Gastrocnemius medialis (tissue), 4 donors: ENCODE data around the gene LRIG3. TPM values are rescaled to one million over a fixed set of nuclear protein-coding genes. Genes with fewer than 3 reads are reported as not detected.
"Not testable (repeated sequence)": the region's sequence is repeated elsewhere in the genome, so short reads cannot be mapped to it uniquely, and the experiment has no call there.

ENCODE experiments used
- ATAC-seq, 2 donors: fragments of 150-250 bp; one replicate each; pipeline ENCODE4 v1.9.1; 2016
- DNase-seq, 2 donors: peaks; one replicate each; pipeline ENCODE4 v3.0.0-alpha.2; 2019
- H3K27ac ChIP-seq, 4 donors: fragments of 200-600 bp; sonication (generic); 1 replicate in 1 of 4; 2 replicates in 3 of 4; pipeline ENCODE4 v1.5.1; 2016 to 2018; ENCODE audit warnings: mild to moderate bottlenecking in 2 of 4, moderate library complexity in 1 of 4
- H3K27me3 ChIP-seq, 3 donors: fragments of 200-600 bp; sonication (generic) in 2 of 3; 1 replicate in 1 of 3; 2 replicates in 2 of 3; pipeline versions ENCODE4 v1.5.1 to v1.6.0; 2016 to 2019; ENCODE audit warnings: mild to moderate bottlenecking in 1 of 3, moderate library complexity in 1 of 3
- H3K36me3 ChIP-seq, 2 donors: fragments of 200-600 bp; sonication (generic) in 1 of 2; one replicate each; pipeline ENCODE4 v1.5.1; 2017 to 2018
- H3K4me1 ChIP-seq, 2 donors: fragments of 200-600 bp; sonication (generic) in 1 of 2; one replicate each; pipeline ENCODE4 v1.5.1; 2016 to 2017; ENCODE audit warnings: mild to moderate bottlenecking in 2 of 2
- H3K4me3 ChIP-seq, 4 donors: fragments of 200-600 bp; sonication (generic) in 3 of 4; 1 replicate in 1 of 4; 2 replicates in 3 of 4; pipeline ENCODE4 v1.5.1; 2016 to 2019; ENCODE audit warnings: mild to moderate bottlenecking in 2 of 4
- H3K9me3 ChIP-seq, 3 donors: fragments of 200-600 bp; sonication (generic) in 2 of 3; 1 replicate in 1 of 3; 2 replicates in 2 of 3; pipeline ENCODE4 v1.5.1; 2016 to 2019
- POLR2A ChIP-seq, 2 donors: fragments of 450-650 bp; IDR thresholded peaks; one replicate each; pipeline ENCODE4 v1.6.1; 2017; ENCODE audit warnings: antibody characterized with exemption in 2 of 2, mild to moderate bottlenecking in 2 of 2, moderate library complexity in 2 of 2
- in situ Hi-C, 4 donors: fragments of 200-750 bp; cut with MboI; loops; one replicate each; pipeline versions ENCODE4 v1.15.0 to v1.8.0; 2017; ENCODE audit warnings: low sequenced_read_pairs in 4 of 4
- intact Hi-C: fragments of 100-400 bp; cut with DNase I; formaldehyde crosslinking; loops from one replicate; pipeline ENCODE4 v1.15.1; 2023; ENCODE audit warnings: low total_unique reads
- total RNA-seq, 4 donors: library from RNA; depleted of rRNA; stranded (reverse); fragments of >200 nt; gene quantifications; one replicate each; pipeline versions ENCODE4 v1.1.0 to v1.2.3, GENCODE V29; 2016
- TF ChIP-seq, protein P1 (sequence below), 5 experiments: fragments of 450-650 bp in 3 of 5; fragments of 200-600 bp in 2 of 5; sonication (generic) in 2 of 5; IDR thresholded peaks in 4 of 5; conservative IDR thresholded peaks in 1 of 5; 1 replicate in 4 of 5; 2 replicates in 1 of 5; pipeline ENCODE4 v1.5.1; 2016 to 2019; ENCODE audit warnings: antibody characterized with exemption in 5 of 5, mild to moderate bottlenecking in 3 of 5, moderate library complexity in 3 of 5

Gene LRIG3
- total RNA-seq, 4 donors from 2014 or later: 4.7 to 14.7 (median 7.7) TPM

DNA sequence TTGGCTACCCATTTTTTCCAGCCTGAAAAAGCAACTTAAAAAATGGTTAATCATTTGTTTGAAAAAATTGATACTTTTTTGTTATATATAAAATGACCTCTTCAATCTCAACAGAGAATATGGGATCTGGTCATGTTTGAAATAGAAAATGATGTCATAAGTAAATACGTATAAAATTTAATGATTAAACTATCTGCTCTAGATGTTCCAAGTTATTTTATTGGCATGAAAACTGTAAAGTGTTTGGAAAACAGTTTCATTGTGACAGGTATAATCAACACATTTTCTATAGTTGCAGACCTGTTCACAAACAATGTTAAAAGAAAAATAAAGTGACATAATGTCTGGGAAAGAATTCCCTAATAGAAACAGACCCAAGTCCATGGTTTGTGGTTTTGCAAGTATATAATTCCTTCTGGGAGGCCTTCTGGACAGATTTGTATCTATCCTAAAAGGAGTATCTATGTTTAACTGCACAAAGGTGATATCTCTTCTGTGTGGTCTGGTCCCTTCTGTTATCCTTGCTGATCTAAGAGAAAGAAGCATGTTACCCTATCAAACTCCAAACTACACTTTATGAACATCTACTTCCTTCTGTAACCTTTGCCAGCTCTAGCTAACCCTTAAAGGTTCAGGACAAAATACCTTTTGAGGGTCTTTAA lies 39.5 kb upstream of the LRIG3 start:
- in situ Hi-C loops: no loop called here
- Histone ChIP-seq H3K4me3 (no peak overlapping the region), H3K36me3 (no peaks in the 10 kb centered on the region), H3K4me1 (no peaks in the 10 kb centered on the region), H3K27me3 (no peaks in the 10 kb centered on the region), H3K9me3 (no peaks in the 10 kb centered on the region), H3K27ac (no peak overlapping the region)
- intact Hi-C loops: no loop called here
- no peak for DNase-seq
- TF ChIP-seq, protein P1, sequence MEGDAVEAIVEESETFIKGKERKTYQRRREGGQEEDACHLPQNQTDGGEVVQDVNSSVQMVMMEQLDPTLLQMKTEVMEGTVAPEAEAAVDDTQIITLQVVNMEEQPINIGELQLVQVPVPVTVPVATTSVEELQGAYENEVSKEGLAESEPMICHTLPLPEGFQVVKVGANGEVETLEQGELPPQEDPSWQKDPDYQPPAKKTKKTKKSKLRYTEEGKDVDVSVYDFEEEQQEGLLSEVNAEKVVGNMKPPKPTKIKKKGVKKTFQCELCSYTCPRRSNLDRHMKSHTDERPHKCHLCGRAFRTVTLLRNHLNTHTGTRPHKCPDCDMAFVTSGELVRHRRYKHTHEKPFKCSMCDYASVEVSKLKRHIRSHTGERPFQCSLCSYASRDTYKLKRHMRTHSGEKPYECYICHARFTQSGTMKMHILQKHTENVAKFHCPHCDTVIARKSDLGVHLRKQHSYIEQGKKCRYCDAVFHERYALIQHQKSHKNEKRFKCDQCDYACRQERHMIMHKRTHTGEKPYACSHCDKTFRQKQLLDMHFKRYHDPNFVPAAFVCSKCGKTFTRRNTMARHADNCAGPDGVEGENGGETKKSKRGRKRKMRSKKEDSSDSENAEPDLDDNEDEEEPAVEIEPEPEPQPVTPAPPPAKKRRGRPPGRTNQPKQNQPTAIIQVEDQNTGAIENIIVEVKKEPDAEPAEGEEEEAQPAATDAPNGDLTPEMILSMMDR (IDR thresholded peaks at IDR 0.05 in 4 of 5, conservative IDR thresholded peaks at IDR 0.05 in 1 of 5): no peak
- no peak for TF ChIP-seq POLR2A (IDR thresholded peaks at IDR 0.05)
- no peak for ATAC-seq

DNA sequence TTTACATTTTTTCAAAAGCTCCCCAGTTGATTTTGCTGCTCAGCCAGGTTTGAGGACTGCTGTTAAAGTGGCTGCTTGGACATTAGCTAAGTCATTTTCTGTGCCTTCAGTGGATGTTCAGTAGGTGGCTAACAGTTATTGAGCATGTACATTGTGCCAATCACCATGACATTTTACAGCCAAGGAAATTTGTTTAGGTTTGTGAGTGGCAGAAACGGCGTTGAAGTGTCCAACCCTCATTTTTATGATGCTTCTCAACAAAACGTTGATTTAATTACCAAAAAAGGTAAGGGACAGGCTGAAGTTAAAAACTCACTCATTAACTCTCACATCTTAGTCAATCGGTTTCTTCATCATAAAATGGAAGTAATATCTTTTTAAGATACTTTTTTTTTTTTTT lies 37.0 kb upstream of the LRIG3 start:
- H3K4me3 ChIP-seq: no peak overlapping the region
- no peak overlapping the region for H3K27ac ChIP-seq
- ATAC-seq: no peak

DNA sequence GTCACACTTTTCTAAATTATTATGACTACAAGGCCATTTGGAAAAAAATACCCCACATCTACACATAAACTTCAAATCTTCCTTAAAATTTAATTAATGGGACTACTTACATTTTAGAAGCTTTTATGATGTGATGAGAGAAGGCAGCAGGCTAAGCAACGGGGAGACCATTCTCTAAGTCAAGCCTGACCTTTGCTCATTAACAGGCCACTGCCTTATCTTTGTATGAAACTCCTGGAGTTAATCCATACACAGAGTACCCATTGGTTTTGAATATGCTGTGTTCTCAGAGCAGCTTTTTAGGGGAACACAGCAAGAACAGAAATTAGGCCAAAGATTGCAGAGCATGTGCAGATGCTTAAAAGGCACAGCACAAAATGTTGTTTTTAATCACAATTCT lies 35.5 kb upstream of the LRIG3 start:
- TF ChIP-seq, protein P1 (IDR thresholded peaks at IDR 0.05 in 4 of 5, conservative IDR thresholded peaks at IDR 0.05 in 1 of 5): no peak
- no peak for TF ChIP-seq POLR2A (IDR thresholded peaks at IDR 0.05)
- in situ Hi-C loops: no loop called here
- Histone ChIP-seq H3K4me1 (no peaks in the 10 kb centered on the region), H3K36me3 (no peaks in the 10 kb centered on the region), H3K4me3 (no peak overlapping the region), H3K27ac (no peak overlapping the region), H3K27me3 (no peaks in the 10 kb centered on the region), H3K9me3 (no peaks in the 10 kb centered on the region)
- intact Hi-C loops: no loop called here
- no peak for DNase-seq
- no peak for ATAC-seq

More for the DNA sequence above, 37.0 kb upstream of the LRIG3 start:
- in situ Hi-C loops (no loop called here), intact Hi-C loops (no loop called here)
- no peaks in the 10 kb centered on the region for H3K36me3 ChIP-seq
- no peaks in the 10 kb centered on the region for H3K9me3 ChIP-seq
- no peaks in the 10 kb centered on the region for H3K4me1 ChIP-seq
- H3K27me3 ChIP-seq: no peaks in the 10 kb centered on the region
- TF ChIP-seq POLR2A (IDR thresholded peaks at IDR 0.05): no peak
- TF ChIP-seq, protein P1 (IDR thresholded peaks at IDR 0.05 in 4 of 5, conservative IDR thresholded peaks at IDR 0.05 in 1 of 5): no peak
- DNase-seq: no peak

DNA sequence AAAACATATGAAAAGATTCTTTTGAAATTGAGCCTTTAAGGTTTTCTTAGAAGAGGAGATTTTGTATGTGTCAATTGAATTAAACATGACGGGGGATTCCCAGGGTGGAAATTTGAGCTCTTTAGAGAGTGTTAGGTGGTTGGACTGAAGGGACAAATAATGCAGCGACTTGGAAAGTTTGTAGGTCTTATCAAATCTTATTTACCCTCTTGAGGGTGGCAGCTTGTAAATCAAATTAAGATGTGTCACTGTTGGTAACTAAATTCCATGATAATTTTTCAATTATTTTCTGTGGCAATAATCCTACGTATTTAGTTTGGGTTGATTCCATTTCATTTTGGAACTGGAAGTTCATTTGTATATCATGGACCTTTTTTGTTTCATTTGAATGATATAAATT lies 33.7 kb upstream of the LRIG3 start:
- Histone ChIP-seq H3K4me1 (no peaks in the 10 kb centered on the region), H3K27ac (no peak overlapping the region), H3K9me3 (no peaks in the 10 kb centered on the region), H3K4me3 (no peak overlapping the region), H3K36me3 (no peaks in the 10 kb centered on the region), H3K27me3 (no peaks in the 10 kb centered on the region)
- DNase-seq: no peak
- TF ChIP-seq POLR2A (IDR thresholded peaks at IDR 0.05): no peak
- TF ChIP-seq, protein P1 (IDR thresholded peaks at IDR 0.05 in 4 of 5, conservative IDR thresholded peaks at IDR 0.05 in 1 of 5): no peak
- no peak for ATAC-seq
- in situ Hi-C loops: no loop called here
- intact Hi-C loops: no loop called here

DNA sequence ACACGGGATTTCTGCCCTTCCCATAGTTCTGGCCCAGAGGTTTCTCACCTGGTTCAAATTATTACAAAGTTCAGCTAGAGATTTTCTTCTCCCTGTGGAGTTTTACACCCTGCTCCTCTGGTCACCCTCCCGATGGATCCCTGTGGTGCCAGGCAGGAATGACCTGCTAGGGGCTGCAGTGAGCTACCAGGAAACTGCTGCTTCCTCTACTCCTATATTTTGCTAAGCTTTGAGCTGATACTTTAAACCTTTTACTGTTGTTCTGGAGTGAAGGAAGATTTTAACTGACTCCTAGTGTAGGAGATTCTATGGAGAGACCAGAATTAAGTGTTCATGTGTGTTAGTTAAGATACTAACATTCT lies 30.4 kb upstream of the LRIG3 start:
- Histone ChIP-seq H3K9me3 (no peaks in the 10 kb centered on the region), H3K27me3 (no peaks in the 10 kb centered on the region), H3K4me3 (no peak overlapping the region), H3K36me3 (no peaks in the 10 kb centered on the region), H3K4me1 (no peaks in the 10 kb centered on the region), H3K27ac (no peak overlapping the region)
- DNase-seq (no peak), ATAC-seq (no peak)
- TF ChIP-seq POLR2A (IDR thresholded peaks at IDR 0.05): no peak
- TF ChIP-seq, protein P1 (IDR thresholded peaks at IDR 0.05 in 4 of 5, conservative IDR thresholded peaks at IDR 0.05 in 1 of 5): no peak
- intact Hi-C loops (no loop called here), in situ Hi-C loops (no loop called here)

DNA sequence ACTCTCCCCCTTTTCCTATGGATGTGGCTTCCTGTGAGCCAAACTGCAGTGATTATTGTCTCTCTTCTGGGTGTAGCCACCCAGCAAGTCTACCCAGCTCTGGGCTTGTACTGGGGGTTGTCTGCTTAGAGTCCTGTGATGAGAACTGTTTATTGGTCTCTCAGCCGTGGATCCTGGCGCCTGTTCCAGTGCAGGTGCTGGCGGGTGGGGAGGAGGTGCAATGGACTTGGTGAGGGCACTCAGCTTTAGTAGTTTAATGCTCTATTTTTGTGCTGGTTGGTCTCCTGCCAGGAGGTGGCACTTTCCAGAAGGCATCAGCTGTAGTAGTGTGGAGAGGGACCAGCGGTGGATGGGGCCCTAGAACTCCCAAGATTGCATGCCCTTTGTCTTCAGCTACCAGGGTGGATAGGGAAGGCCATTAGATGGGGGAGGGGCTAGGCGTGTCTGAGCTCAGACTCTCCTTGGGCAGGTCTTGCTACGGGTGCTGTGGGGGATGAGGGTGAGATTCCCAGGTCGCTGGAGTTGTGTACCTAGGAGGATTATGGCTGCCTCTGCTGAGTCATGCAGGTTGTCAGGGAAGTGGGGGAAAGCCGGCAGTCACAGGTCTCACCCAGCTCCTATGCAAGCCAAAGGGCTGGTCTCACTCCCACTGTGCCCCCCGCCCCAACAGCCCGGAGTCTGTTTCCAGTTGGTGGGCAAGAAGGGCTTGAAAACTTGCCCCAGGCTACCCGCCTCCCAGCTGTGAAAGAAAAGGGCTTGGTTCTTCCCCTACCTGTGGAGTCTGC lies 29.8 kb upstream of the LRIG3 start:
- intact Hi-C loops, in situ Hi-C loops, H3K9me3 ChIP-seq, H3K27ac ChIP-seq, H3K36me3 ChIP-seq, DNase-seq, H3K4me3 ChIP-seq, ATAC-seq, H3K4me1 ChIP-seq, H3K27me3 ChIP-seq: not testable (repeated sequence)
